ENCODE results near the gene C2orf81.

GRCh38 chr2:74390606-74391005, 30.8 kb downstream of the C2orf81 start:
- no peak for TF ChIP-seq CTCF (conservative IDR thresholded peaks at IDR 0.05; ENCODE audit: low read depth, low read length)
- TF ChIP-seq RAD21 (IDR thresholded peaks at IDR 0.05; ENCODE audit: low read length): no peak
- no peak for TF ChIP-seq MAFK (IDR thresholded peaks at IDR 0.05; ENCODE audit: low read depth, low read length)
- no peak for TF ChIP-seq POLR2A (IDR thresholded peaks at IDR 0.05; ENCODE audit: low read depth, low read length)
- no peak for TF ChIP-seq RFX5 (IDR thresholded peaks at IDR 0.05; ENCODE audit: low read depth, low read length)
- TF ChIP-seq CHD1 (IDR thresholded peaks at IDR 0.05; ENCODE audit: low read depth, low read length): no peak

Data from IMR-90 (cell line).